Erythroblast (primary cell): ENCODE data around the gene ZNF547.

ENCODE experiments used
- GATA1 ChIP-seq: IDR thresholded peaks from 2 replicates; pipeline ENCODE4 v1.6.1; 2011; ENCODE audit warnings: low read depth, mild to moderate bottlenecking, control low read depth, low read length, moderate library complexity
- POLR2A ChIP-seq: IDR thresholded peaks from 2 replicates; pipeline ENCODE4 v1.6.1; 2011; ENCODE audit warnings: mild to moderate bottlenecking, low read length

DNA sequence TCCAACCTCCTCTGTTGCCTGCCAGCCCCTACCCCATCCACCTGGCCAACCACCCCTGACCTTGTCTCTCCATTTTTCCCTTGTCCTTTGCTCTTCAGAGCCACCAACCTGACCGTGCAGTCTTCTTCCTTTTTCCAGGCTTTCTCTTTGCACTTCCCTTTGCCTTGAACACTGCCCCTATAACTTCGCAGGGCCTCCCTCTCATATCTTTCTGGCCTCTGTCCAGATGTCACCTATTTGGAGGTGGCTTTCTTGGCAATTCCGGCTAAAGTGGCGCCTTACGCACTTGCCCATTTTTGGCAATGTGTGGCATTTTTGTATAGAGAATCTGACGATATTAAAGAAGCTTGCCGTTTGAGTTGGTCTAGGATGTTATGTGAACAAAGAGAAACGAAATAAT lies 42.2 kb upstream of the ZNF547 start:
- TF ChIP-seq POLR2A (no peak), GATA1 (no peak)
